Keratinocyte (primary cell): ENCODE results near the gene ARL15.

ENCODE experiments used
- CTCF ChIP-seq, 3 experiments: IDR thresholded peaks in 1 of 3; conservative IDR thresholded peaks in 1 of 3; optimal IDR thresholded peaks in 1 of 3; 2 replicates in 2 of 3; 3 replicates in 1 of 3; pipeline versions ENCODE3 to v1.5.1; 2011; ENCODE audit warnings: low read length in 3 of 3, mild to moderate bottlenecking in 3 of 3, moderate library complexity in 2 of 3, control low read depth in 1 of 3, inconsistent platforms in 1 of 3; ENCODE audit not compliant: insufficient read depth in 2 of 3; ENCODE audit errors: extremely low read depth in 1 of 3
- EZH2 ChIP-seq: IDR thresholded peaks from one replicate; pipeline ENCODE4 v1.6.1; 2012; ENCODE audit warnings: inconsistent platforms, mild to moderate bottlenecking, low read length, moderate library complexity

- TF ChIP-seq EZH2: no peak
- no peak for TF ChIP-seq CTCF (optimal IDR thresholded peaks at IDR 0.05 in 1 of 3, IDR thresholded peaks at IDR 0.05 in 1 of 3, conservative IDR thresholded peaks at IDR 0.05 in 1 of 3; ENCODE audit: extremely low read depth in 1 of 3, insufficient read depth in 2 of 3, low read length in 3 of 3)
These were observed 1.1 kb downstream of the ARL15 start for GRCh38 chr5:54309276-54309675.
